GM12801 (cell line): ENCODE results near the gene EMC6.

Experiments used
- TF ChIP-seq, protein P1 (sequence below): IDR thresholded peaks from one replicate; pipeline ENCODE4 v1.5.1; 2011; ENCODE audit warnings: control low read depth; ENCODE audit not compliant: insufficient read length; ENCODE audit errors: extremely low read depth

EMC6 gene

DNA sequence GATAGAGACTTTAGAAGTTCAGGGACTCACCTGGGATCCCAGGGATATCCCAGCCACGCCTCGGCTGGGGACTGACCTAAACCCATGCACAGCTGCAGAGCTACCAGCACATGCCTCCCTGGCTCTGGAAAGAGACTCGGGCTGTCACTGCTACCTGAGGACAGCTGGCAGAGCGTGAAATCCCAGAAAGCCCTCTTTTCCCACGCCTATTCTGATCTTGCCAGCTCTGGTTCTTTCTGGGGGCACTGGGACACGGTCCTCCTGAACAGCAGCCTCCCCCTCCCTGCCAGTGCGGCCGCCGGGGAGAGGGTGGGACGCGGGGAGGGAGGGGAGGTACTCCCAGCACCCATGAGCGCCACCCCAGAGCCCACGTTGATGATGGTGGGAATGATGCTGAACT is 16.6 kb downstream of the EMC6 start:
- TF ChIP-seq, protein P1, sequence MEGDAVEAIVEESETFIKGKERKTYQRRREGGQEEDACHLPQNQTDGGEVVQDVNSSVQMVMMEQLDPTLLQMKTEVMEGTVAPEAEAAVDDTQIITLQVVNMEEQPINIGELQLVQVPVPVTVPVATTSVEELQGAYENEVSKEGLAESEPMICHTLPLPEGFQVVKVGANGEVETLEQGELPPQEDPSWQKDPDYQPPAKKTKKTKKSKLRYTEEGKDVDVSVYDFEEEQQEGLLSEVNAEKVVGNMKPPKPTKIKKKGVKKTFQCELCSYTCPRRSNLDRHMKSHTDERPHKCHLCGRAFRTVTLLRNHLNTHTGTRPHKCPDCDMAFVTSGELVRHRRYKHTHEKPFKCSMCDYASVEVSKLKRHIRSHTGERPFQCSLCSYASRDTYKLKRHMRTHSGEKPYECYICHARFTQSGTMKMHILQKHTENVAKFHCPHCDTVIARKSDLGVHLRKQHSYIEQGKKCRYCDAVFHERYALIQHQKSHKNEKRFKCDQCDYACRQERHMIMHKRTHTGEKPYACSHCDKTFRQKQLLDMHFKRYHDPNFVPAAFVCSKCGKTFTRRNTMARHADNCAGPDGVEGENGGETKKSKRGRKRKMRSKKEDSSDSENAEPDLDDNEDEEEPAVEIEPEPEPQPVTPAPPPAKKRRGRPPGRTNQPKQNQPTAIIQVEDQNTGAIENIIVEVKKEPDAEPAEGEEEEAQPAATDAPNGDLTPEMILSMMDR = no peak

DNA sequence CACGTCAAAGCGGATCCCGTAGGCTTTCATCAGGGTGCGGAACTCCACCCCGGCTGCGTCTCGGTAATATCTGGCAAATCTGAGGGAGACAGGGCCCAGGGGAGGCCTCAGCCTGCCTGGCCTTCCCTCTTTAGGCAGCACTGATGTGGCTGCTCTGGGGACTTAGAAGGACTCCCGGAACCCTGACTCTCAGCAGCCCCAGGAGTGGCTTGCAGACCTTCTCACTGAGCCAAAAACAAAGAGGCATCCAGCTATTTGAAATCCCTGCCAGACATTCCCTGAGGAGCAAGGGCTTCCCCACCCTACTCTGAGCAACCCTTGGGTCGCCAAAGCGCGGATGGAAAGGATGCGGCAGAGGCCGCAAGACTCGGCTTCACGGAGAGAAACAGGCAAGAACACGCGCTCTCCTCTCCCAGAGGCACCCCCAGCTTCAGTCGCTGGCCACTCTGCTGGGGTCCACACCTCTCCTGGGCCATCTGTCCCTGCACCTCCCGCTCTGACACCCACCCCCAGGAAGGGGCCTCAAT is 19.5 kb downstream of the EMC6 start:
- TF ChIP-seq, protein P1 = no peak

DNA sequence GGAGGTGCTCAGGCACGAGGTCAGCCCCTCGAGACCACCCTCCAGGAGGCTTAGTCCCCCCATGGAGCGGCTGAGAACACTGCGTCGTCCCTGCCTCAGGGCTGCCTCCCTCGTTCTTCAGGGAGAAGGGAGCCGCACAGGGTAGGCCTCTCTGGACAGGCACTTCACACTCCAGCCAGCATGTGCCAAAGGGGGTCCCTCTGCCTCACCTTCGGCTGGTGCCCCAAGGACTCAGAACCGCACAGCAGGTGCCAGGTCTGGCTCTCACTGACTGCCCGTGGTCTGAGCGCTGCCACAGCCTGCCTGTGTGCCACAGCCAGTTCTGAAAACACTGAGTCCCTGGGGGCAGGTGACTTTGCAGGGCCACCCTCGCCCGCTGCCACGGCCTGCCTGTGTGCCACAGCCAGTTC is 20.2 kb downstream of the EMC6 start:
- TF ChIP-seq, protein P1 = no peak

DNA sequence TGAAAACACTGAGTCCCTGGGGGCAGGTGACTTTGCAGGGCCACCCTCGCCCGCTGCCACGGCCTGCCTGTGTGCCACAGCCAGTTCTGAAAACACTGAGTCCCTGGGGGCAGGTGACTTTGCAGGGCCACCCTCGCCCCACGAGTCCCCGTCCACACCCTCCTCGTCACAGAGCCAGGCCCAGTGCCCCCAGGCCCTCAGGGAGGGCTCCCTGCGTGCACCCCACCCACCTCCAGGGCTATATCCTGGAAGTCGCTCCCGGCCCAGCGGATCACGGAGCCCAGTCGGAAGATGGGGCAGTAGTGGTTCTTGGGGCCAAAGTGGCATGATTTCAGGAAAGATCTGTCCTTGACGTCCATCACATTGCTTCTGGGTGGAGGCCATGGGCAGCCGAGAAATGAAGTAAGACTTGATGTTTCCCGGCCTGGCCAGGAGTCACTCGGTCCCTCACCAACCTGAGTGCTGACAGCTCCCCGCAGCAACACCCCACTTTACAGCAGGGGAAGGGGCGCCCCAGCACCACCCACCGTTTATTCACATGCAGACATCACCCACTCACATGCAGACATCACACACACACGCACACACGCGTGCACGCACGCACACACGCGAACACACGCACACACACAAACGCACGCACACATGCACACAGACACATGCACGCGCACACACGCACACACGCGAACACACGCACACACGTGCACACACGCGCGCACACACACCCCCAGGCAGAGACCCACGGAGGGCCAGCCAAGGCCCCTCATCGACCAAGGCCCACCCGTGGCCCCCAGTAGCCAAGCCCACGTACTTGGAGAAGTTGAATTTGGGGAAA is 20.9 kb downstream of the EMC6 start:
- TF ChIP-seq, protein P1 = no peak

DNA sequence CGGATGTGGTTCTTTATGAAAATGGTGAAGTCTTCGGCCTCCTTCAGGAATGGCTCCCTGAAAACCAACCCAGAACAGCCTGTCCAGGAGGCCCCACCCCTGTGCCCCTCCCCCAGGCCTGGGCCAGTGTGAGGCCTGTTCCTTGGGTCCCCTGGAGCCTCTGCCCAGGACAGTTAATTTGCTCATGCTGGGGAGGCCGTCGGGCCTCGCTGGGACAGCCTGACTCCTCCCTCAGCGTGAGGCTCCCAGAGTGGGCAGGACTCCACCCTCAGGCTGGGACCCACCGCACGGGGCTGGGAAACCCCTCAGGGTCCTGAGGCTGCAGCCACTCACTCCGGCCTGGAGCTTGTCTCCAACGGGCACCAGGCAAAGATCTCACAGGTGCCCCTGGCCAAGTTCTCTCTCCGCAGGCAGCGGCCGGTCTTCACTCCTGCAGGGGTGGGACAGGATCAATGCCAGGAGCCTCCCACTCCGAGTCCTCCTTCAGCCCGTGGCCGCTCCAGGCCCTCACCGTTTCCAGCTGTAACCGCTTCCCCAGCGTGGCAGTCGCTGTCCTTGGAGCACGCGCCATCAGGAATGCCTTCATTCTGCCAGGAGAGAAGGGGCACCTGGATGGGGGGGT is 21.6 kb downstream of the EMC6 start:
- TF ChIP-seq, protein P1 = no peak

DNA sequence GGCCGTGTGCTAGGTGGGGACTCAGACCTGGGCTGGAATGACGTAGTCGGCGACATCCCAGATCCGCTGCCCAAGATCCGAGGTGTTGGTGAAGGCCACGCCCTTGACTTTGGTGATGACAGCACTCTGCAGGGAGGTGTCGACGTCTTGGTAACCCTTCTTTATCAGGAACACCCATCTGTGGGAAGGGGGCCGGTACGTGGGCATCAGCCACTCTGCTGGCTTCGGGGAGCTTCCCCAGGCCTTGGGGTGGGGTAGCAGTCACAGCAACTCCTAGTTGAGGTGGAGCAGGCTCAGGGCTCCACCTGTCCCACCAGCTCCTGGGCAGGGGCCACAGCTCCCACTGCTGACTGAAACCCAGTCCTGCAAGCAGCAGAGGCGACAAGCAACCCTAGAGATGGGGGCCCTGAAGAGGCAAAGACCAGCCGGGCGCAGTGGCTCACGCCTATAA is 23.0 kb downstream of the EMC6 start:
- TF ChIP-seq, protein P1 = no peak

DNA sequence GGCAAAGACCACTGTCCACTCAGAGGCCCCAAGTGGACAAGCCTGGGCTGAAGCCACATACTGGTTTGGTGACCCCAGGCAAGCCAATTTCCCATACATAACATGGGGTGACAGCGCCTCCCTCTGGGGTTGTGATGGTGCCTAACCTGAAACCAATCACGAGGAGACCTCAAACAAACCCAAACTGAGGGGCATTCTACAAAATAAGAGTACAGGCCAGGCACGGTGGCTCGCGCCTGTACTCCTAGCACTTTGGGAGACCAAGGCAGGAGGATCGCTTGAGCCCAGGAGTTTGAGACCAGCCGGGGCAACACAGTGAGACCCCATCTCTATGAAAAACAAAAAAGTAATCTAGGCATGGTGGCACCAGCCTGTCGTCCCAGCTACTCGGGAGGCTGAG is 23.7 kb downstream of the EMC6 start:
- TF ChIP-seq, protein P1 = no peak
